Transverse colon (tissue), 4 donors: ENCODE measurements around the gene ST6GALNAC6. TPM values are rescaled to one million over a fixed set of nuclear protein-coding genes. Genes with fewer than 3 reads are reported as not detected.

Experiments
- DNase-seq: peaks from one replicate; pipeline ENCODE4 v3.0.0-alpha.2; 2019
- H3K27ac ChIP-seq, 4 donors: fragments of 200-600 bp; sonication (generic); 2 replicates each; pipeline ENCODE4 v1.5.1; 2016 to 2018; ENCODE audit warnings: inconsistent platforms in 4 of 4
- H3K27me3 ChIP-seq: fragments of 200-600 bp; sonication (generic); 2 replicates; pipeline ENCODE4 v1.5.1; 2017; ENCODE audit warnings: inconsistent platforms
- H3K36me3 ChIP-seq, 4 donors: fragments of 200-600 bp; sonication (generic); 2 replicates each; pipeline ENCODE4 v1.5.1; 2017 to 2019; ENCODE audit warnings: inconsistent platforms in 4 of 4
- H3K4me1 ChIP-seq, 4 donors: fragments of 200-600 bp; sonication (generic); 2 replicates each; pipeline ENCODE4 v1.5.1; 2017 to 2020; ENCODE audit warnings: inconsistent platforms in 4 of 4
- H3K4me3 ChIP-seq, 4 donors: fragments of 200-600 bp; sonication (generic); 1 replicate in 1 of 4; 2 replicates in 3 of 4; pipeline versions ENCODE4 v1.5.1 to v1.6.1; 2017 to 2019; ENCODE audit warnings: inconsistent platforms in 4 of 4
- H3K9me3 ChIP-seq, 2 donors: fragments of 200-600 bp; sonication (generic); 2 replicates each; pipeline ENCODE4 v1.5.1; 2017 to 2019; ENCODE audit warnings: inconsistent platforms in 2 of 2
- EP300 ChIP-seq: sonication (generic); formaldehyde crosslinking; IDR thresholded peaks from one replicate; pipeline ENCODE4 v1.6.1; 2017; ENCODE audit warnings: antibody characterized with exemption, low read depth
- POLR2A ChIP-seq: fragments of 450-650 bp; IDR thresholded peaks from one replicate; pipeline ENCODE4 v1.6.1; 2016; ENCODE audit warnings: antibody characterized with exemption, mild to moderate bottlenecking, moderate library complexity
- POLR2AphosphoS5 ChIP-seq, 3 donors: sonication (generic); formaldehyde crosslinking; IDR thresholded peaks; one replicate each; pipeline ENCODE4 v1.6.1; 2016; ENCODE audit warnings: antibody characterized with exemption in 3 of 3
- WGBS, 2 donors: methylation state at CpG; one replicate each; pipeline ENCODE4 v1.1.5; 2018; ENCODE audit warnings: low coverage in 1 of 2; 5-methylcytosine and 5-hydroxymethylcytosine counted together
- in situ Hi-C, 4 donors: fragments of 200-750 bp; cut with MboI; loops; one replicate each; pipeline versions ENCODE4 v1.15.0 to v1.15.1; 2017; ENCODE audit warnings: low sequenced_read_pairs in 3 of 4, low pct_ligation_motif_present in 1 of 4, low pct_unique_long_range_greater_than_20kb in 1 of 4
- intact Hi-C: fragments of 100-400 bp; cut with DNase I; formaldehyde crosslinking; loops from one replicate; pipeline ENCODE4 v1.15.1; 2023; ENCODE audit warnings: low total_unique reads
- total RNA-seq, 4 donors: library from RNA; depleted of rRNA; stranded (reverse); fragments of >200 nt; gene quantifications; one replicate each; pipeline ENCODE4 v1.1.0, GENCODE V29; 2016
- TF ChIP-seq, protein P1 (sequence below), 5 experiments: fragments of 200-600 bp in 3 of 5; fragments of 450-650 bp in 2 of 5; sonication (generic) in 3 of 5; IDR thresholded peaks; 1 replicate in 2 of 5; 2 replicates in 3 of 5; pipeline ENCODE4 v1.5.1; 2016 to 2017; ENCODE audit warnings: antibody characterized with exemption in 5 of 5, inconsistent platforms in 3 of 5, mild to moderate bottlenecking in 2 of 5, moderate library complexity in 1 of 5

The ST6GALNAC6 gene
- total RNA-seq, 4 donors from 2014 or later, result 41.0 to 80.4 (median 75.7) TPM

DNA sequence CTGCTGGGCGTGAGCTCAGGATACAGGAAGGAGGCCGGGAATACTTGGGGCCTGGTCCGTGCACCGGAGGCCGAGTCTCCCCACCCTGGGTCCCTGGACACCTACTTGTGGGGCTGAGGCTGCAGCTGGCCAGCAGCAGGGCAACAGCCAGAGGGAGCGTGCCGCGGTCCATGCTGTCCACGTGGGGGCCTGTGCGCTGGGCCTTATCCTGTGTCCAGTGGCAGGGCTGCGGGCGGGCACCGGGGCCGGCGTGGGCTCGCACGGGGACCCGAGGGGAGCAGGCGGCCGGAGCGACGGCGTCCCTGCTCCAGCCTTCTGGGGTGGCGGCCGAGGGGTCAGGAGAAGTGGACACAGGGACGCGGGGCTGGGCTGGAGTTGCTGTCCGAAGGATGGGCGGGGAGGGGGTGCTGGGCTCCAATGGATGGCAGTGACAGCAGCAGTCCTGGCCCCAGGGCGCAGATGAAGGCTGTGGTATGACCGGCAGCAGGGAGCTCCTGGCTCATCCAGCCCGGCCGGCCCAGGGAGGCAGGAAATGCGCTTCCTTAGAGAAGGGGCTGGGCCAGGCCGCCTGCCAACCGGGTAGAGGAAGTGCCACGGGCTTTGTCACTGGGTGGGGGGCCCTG lies 45.1 kb downstream of the ST6GALNAC6 start, which contains the start of gene ENG:
Gene ENG (minus strand): TSS at position 475 of the 623 bp plus-strand sequence. CDS start 303 bp downstream, at position 172.
- Histone ChIP-seq H3K9me3 (no peaks in the 10 kb centered on the region), H3K27me3 (no peaks in the 10 kb centered on the region), H3K36me3 (no peaks in the 10 kb centered on the region), H3K4me3 (peak within 1 kb of the TSS; percentile 15 to 54 (median 38)), H3K27ac (peak within 1 kb of the TSS; percentile 78 to 84 (median 82)), H3K4me1 (peaks cover 0 to 28% (median 11%) of the 10 kb centered on the region in 4 donors)
- WGBS, 2 donors, result 46% methylated on average over 36 of the region's 37 CpGs; no CpG with 5 or more reads in 1 of the 2 donors
- intact Hi-C loops (no loop called here), in situ Hi-C loops (no loop called here)
- TF ChIP-seq, protein P1, sequence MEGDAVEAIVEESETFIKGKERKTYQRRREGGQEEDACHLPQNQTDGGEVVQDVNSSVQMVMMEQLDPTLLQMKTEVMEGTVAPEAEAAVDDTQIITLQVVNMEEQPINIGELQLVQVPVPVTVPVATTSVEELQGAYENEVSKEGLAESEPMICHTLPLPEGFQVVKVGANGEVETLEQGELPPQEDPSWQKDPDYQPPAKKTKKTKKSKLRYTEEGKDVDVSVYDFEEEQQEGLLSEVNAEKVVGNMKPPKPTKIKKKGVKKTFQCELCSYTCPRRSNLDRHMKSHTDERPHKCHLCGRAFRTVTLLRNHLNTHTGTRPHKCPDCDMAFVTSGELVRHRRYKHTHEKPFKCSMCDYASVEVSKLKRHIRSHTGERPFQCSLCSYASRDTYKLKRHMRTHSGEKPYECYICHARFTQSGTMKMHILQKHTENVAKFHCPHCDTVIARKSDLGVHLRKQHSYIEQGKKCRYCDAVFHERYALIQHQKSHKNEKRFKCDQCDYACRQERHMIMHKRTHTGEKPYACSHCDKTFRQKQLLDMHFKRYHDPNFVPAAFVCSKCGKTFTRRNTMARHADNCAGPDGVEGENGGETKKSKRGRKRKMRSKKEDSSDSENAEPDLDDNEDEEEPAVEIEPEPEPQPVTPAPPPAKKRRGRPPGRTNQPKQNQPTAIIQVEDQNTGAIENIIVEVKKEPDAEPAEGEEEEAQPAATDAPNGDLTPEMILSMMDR (IDR thresholded peaks at IDR 0.05), result no peak
- peak; percentile 23 for TF ChIP-seq POLR2A
- peak; percentile 34 to 57 (median 50) for TF ChIP-seq POLR2AphosphoS5 (IDR thresholded peaks at IDR 0.05)
- no peak for TF ChIP-seq EP300
- peak; percentile 58 for DNase-seq

DNA sequence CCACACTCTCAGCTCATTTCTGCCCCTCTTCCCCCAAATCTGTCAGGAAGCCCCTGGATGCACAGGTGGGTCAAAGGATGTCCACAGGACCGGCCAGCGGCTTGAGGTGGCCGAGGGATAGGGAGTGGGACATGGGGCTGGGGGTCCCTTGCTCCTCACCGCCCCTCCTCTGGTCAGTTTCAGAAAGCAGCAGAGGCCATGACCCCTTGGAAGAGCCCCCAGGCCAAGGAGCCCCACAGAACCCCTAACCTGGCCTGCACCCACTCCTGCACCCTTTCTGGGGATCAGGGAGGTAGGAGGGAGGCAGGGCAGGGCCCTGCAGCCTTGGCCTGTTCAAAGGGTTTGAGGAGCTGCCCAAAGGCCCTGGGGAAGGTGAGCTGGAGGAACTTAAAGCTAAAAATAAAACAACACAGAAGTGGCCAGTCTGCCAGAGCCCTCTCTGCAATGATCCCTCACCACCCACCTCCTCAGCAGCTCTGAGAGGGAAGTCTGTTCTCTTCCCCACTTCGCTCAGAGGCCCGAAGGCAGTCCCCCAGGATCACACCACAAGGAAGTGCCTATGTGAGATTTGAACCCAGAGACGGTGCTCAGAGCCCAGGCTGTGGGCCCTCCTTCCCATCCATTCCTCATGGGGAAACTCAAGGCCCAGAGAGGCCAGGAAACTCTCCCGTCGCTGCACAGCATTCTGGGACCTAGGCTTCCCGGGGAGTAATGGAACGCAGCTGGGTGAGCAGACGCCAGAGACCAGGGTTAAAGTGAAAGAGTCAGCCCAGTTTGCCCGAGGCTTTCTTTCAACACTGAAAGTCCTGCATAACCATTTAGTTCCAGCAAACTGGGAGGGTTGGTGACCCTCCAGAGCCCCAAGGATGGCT lies 45.9 kb downstream of the ST6GALNAC6 start:
- intact Hi-C loops, result no loop called here
- Histone ChIP-seq H3K36me3 (no peaks in the 10 kb centered on the region), H3K27me3 (no peaks in the 10 kb centered on the region), H3K4me3 (peak overlapping the region in 3 of 4 donors; percentile 29 to 54 (median 47)), H3K4me1 (peaks cover 0 to 25% (median 8%) of the 10 kb centered on the region in 4 donors), H3K27ac (peak overlapping the region; percentile 78 to 84 (median 82)), H3K9me3 (no peaks in the 10 kb centered on the region)
- TF ChIP-seq EP300 (no peak), POLR2AphosphoS5 (IDR thresholded peaks at IDR 0.05) (no peak), POLR2A (no peak)
- TF ChIP-seq, protein P1 (IDR thresholded peaks at IDR 0.05), result no peak
- no peak for DNase-seq
- in situ Hi-C loops, result no loop called here
- WGBS, 2 donors, result 61% methylated on average over 13 of the region's 13 CpGs; no CpG with 5 or more reads in 1 of the 2 donors

DNA sequence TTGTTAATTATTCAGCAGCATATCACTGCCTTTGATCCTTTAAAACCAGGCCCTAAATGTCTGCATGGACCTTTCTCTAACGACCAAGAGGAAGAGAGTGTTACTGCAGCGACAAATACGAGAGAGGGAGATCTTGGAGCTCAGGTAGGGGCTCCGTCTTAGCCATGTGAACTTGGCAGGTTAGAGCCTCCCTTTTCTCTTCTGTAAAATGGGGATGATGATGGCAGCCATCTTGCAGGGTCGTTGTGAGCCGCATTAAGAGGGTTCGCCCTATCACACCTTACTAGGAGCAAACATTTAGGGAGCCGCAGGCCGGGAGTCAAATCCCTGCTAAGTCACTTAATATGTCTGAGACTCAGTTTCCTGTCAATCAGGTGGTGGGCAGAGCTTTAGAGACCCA lies 46.6 kb downstream of the ST6GALNAC6 start:
- H3K9me3 ChIP-seq, result no peaks in the 10 kb centered on the region
- no peaks in the 10 kb centered on the region for H3K27me3 ChIP-seq
- intact Hi-C loops (no loop called here), in situ Hi-C loops (no loop called here)
- 61 to 77% methylated on average over 6 to 9 of the region's 9 CpGs for WGBS, 2 donors
- H3K36me3 ChIP-seq, result no peaks in the 10 kb centered on the region
- DNase-seq, result no peak
- peak overlapping the region; percentile 78 to 84 (median 82) for H3K27ac ChIP-seq
- peaks cover 0 to 19% (median 2%) of the 10 kb centered on the region in 4 donors for H3K4me1 ChIP-seq
- peak overlapping the region in 3 of 4 donors; percentile 29 to 54 (median 47) for H3K4me3 ChIP-seq
- TF ChIP-seq, protein P1 (IDR thresholded peaks at IDR 0.05), result no peak
- TF ChIP-seq EP300 (no peak), POLR2A (no peak), POLR2AphosphoS5 (IDR thresholded peaks at IDR 0.05) (no peak)

DNA sequence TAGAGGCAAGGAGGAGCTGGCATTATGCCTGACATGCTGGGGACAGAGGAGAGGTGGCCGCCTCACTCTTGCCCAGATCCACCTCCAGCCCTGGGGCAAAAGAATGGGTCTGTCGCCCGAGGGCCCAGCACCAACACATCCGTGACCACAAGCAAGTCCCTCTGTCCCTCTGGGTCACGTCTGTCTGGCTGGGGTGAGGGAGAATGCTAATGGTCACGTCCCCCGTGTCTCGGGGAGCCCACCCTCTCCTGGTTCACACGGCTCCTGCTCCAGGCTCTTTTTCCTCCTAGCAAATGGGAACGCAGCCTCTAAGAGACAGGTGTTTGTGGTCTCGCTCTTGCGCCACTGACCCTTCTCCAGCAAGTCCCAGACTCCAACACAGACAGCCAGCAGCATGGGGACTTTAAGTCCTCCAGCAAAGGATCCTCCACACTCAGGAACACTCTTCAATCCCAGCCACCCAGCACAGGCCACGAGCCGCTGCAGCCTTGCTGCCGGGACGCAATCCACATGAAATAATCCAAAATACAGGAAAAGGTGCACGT lies 49.0 kb downstream of the ST6GALNAC6 start:
- Histone ChIP-seq H3K27me3 (no peaks in the 10 kb centered on the region), H3K27ac (no peak overlapping the region), H3K4me1 (peaks cover 0 to 18% (median 2%) of the 10 kb centered on the region in 4 donors), H3K36me3 (no peaks in the 10 kb centered on the region), H3K9me3 (no peaks in the 10 kb centered on the region), H3K4me3 (peak overlapping the region in 1 of 4 donors; percentile 12)
- in situ Hi-C loops, result no loop called here
- no peak for DNase-seq
- 92 to 94% methylated on average over 6 to 16 of the region's 17 CpGs for WGBS, 2 donors
- intact Hi-C loops, result no loop called here
- TF ChIP-seq POLR2A, result no peak
- TF ChIP-seq EP300, result no peak
- no peak for TF ChIP-seq POLR2AphosphoS5 (IDR thresholded peaks at IDR 0.05)
- TF ChIP-seq, protein P1 (IDR thresholded peaks at IDR 0.05), result no peak
